Central memory CD8-positive, alpha-beta T cell (primary cell): ENCODE measurements around the gene SERINC3.
"Not testable (repeated sequence)": the region's sequence is repeated elsewhere in the genome, so short reads cannot be mapped to it uniquely, and the experiment has no call there.

Experiments
- ATAC-seq: fragments of 150-1000 bp; cut with Tn5 transposase; replicated peaks from 2 replicates; pipeline ENCODE4 v1.10.0; 2022; ENCODE audit warnings: mild to moderate bottlenecking, moderate FRiP score, moderate number of reproducible peaks; ENCODE audit not compliant: poor library complexity, severe bottlenecking; ENCODE audit errors: extremely low read depth
- DNase-seq, 2 donors: peaks; one replicate each; pipeline ENCODE4 v3.0.0; 2021; ENCODE audit warnings: low spot score in 2 of 2
- H3K27ac Mint-ChIP-seq: one replicate; pipeline ENCODE4 v1.8.0; 2022; ENCODE audit warnings: low read depth, mild to moderate bottlenecking, moderate library complexity, mixed read lengths
- H3K27me3 Mint-ChIP-seq: one replicate; pipeline ENCODE4 v1.8.0; 2022; ENCODE audit warnings: mixed read lengths
- H3K36me3 Mint-ChIP-seq: one replicate; pipeline ENCODE4 v1.8.0; 2022; ENCODE audit warnings: mild to moderate bottlenecking, moderate library complexity, mixed read lengths; ENCODE audit not compliant: insufficient read depth
- H3K4me1 Mint-ChIP-seq: one replicate; pipeline ENCODE4 v1.8.0; 2022; ENCODE audit warnings: mixed read lengths
- H3K4me3 Mint-ChIP-seq: one replicate; pipeline ENCODE4 v1.8.0; 2022; ENCODE audit warnings: mild to moderate bottlenecking, moderate library complexity, mixed read lengths
- H3K9me3 Mint-ChIP-seq: one replicate; pipeline ENCODE4 v1.8.0; 2022; ENCODE audit warnings: mixed read lengths

The SERINC3 gene

GRCh38 chr20:44485078-44485829, 36.6 kb downstream of the SERINC3 start:
- no peak overlapping the region for H3K4me3 Mint-ChIP-seq
- ATAC-seq (no peak), DNase-seq (no peak)
- peaks cover 14% of the 10 kb centered on the region for H3K4me1 Mint-ChIP-seq
- H3K9me3 Mint-ChIP-seq: no peaks in the 10 kb centered on the region
- peaks cover 47% of the 10 kb centered on the region for H3K36me3 Mint-ChIP-seq
- no peaks in the 10 kb centered on the region for H3K27me3 Mint-ChIP-seq
- no peak overlapping the region for H3K27ac Mint-ChIP-seq

GRCh38 chr20:44483112-44483511, 38.8 kb downstream of the SERINC3 start:
- Mint-ChIP-seq H3K36me3 (peaks cover 37% of the 10 kb centered on the region), H3K27me3 (no peaks in the 10 kb centered on the region), H3K9me3 (no peaks in the 10 kb centered on the region), H3K4me3 (no peak overlapping the region), H3K27ac (no peak overlapping the region), H3K4me1 (peaks cover 10% of the 10 kb centered on the region)
- DNase-seq: no peak
- no peak for ATAC-seq

GRCh38 chr20:44481719-44482416, 40.0 kb downstream of the SERINC3 start:
- DNase-seq (no peak), ATAC-seq (no peak)
- Mint-ChIP-seq H3K9me3 (no peaks in the 10 kb centered on the region), H3K4me3 (no peak overlapping the region), H3K27ac (no peak overlapping the region), H3K27me3 (no peaks in the 10 kb centered on the region), H3K4me1 (peaks cover 14% of the 10 kb centered on the region), H3K36me3 (peaks cover 37% of the 10 kb centered on the region)

- DNase-seq: no peak
- Mint-ChIP-seq H3K4me3 (no peak overlapping the region), H3K27ac (no peak overlapping the region), H3K9me3 (no peaks in the 10 kb centered on the region), H3K4me1 (peaks cover 30% of the 10 kb centered on the region), H3K36me3 (peaks cover 38% of the 10 kb centered on the region), H3K27me3 (no peaks in the 10 kb centered on the region)
- ATAC-seq: no peak
Observed at GRCh38 chr20:44480097-44480496, 41.8 kb downstream of the SERINC3 start.

- no peaks in the 10 kb centered on the region for H3K27me3 Mint-ChIP-seq
- H3K4me1 Mint-ChIP-seq: peaks cover 35% of the 10 kb centered on the region
- H3K27ac Mint-ChIP-seq: no peak overlapping the region
- no peak overlapping the region for H3K4me3 Mint-ChIP-seq
- H3K36me3 Mint-ChIP-seq: peaks cover 38% of the 10 kb centered on the region
- no peak for DNase-seq
- no peak for ATAC-seq
- no peaks in the 10 kb centered on the region for H3K9me3 Mint-ChIP-seq
Observed at GRCh38 chr20:44479643-44480042, 42.2 kb downstream of the SERINC3 start.

GRCh38 chr20:44478206-44478605, 43.7 kb downstream of the SERINC3 start:
- peaks cover 27% of the 10 kb centered on the region for H3K36me3 Mint-ChIP-seq
- H3K27me3 Mint-ChIP-seq: no peaks in the 10 kb centered on the region
- H3K4me3 Mint-ChIP-seq: no peak overlapping the region
- no peaks in the 10 kb centered on the region for H3K9me3 Mint-ChIP-seq
- DNase-seq (no peak), ATAC-seq (no peak)
- H3K4me1 Mint-ChIP-seq: peaks cover 36% of the 10 kb centered on the region
- H3K27ac Mint-ChIP-seq: peak overlapping the region; percentile 37

GRCh38 chr20:44477151-44477550, 44.7 kb downstream of the SERINC3 start:
- peaks cover 36% of the 10 kb centered on the region for H3K4me1 Mint-ChIP-seq
- H3K27ac Mint-ChIP-seq: peak overlapping the region; percentile 95
- DNase-seq: no peak
- H3K4me3 Mint-ChIP-seq: peak overlapping the region; percentile 97
- ATAC-seq: no peak
- H3K27me3 Mint-ChIP-seq: no peaks in the 10 kb centered on the region
- H3K36me3 Mint-ChIP-seq: peaks cover 25% of the 10 kb centered on the region
- no peaks in the 10 kb centered on the region for H3K9me3 Mint-ChIP-seq

GRCh38 chr20:44475694-44476560, 45.9 kb downstream of the SERINC3 start, which contains the start of gene TTPAL:
TTPAL (plus strand) TSS chr20:44475874; CDS start chr20:44480000, 4,126 bp downstream.
- Mint-ChIP-seq H3K4me1 (peaks cover 34% of the 10 kb centered on the region), H3K36me3 (peaks cover 14% of the 10 kb centered on the region)
- DNase-seq: peak; percentile 77 to 78

GRCh38 chr20:44475372-44475693, 46.5 kb downstream of the SERINC3 start:
- H3K27me3 Mint-ChIP-seq: no peaks in the 10 kb centered on the region
- no peaks in the 10 kb centered on the region for H3K9me3 Mint-ChIP-seq
- no peak for DNase-seq
- H3K4me1 Mint-ChIP-seq: peaks cover 28% of the 10 kb centered on the region
- peak overlapping the region; percentile 95 for H3K27ac Mint-ChIP-seq
- H3K4me3 Mint-ChIP-seq: peak overlapping the region; percentile 97
- peaks cover 15% of the 10 kb centered on the region for H3K36me3 Mint-ChIP-seq
- no peak for ATAC-seq

More at GRCh38 chr20:44475694-44476560, 45.9 kb downstream of the SERINC3 start, which contains the start of gene TTPAL:
- Mint-ChIP-seq H3K27me3 (no peaks in the 10 kb centered on the region), H3K27ac (peak within 1 kb of the TSS; percentile 95), H3K9me3 (no peaks in the 10 kb centered on the region), H3K4me3 (peak within 1 kb of the TSS; percentile 97)
- peak; percentile 97 for ATAC-seq

- H3K9me3 Mint-ChIP-seq: not testable (repeated sequence)
Observed at GRCh38 chr20:44472283-44472682, 49.6 kb downstream of the SERINC3 start.

GRCh38 chr20:44471481-44471882, 50.4 kb downstream of the SERINC3 start:
- H3K36me3 Mint-ChIP-seq: peaks cover 11% of the 10 kb centered on the region
- no peaks in the 10 kb centered on the region for H3K9me3 Mint-ChIP-seq
- H3K4me3 Mint-ChIP-seq: no peak overlapping the region
- no peak for ATAC-seq
- H3K4me1 Mint-ChIP-seq: peaks cover 18% of the 10 kb centered on the region
- peaks cover 17% of the 10 kb centered on the region for H3K27me3 Mint-ChIP-seq
- H3K27ac Mint-ChIP-seq: no peak overlapping the region
- no peak for DNase-seq

More at GRCh38 chr20:44472283-44472682, 49.6 kb downstream of the SERINC3 start:
- ATAC-seq, H3K27me3 Mint-ChIP-seq, H3K27ac Mint-ChIP-seq, H3K4me3 Mint-ChIP-seq, DNase-seq: not testable (repeated sequence)
- Mint-ChIP-seq H3K4me1 (peaks cover 26% of the 10 kb centered on the region), H3K36me3 (peaks cover 11% of the 10 kb centered on the region)

GRCh38 chr20:44470327-44470726, 51.5 kb downstream of the SERINC3 start:
- Mint-ChIP-seq H3K36me3 (peaks cover 2% of the 10 kb centered on the region), H3K27ac (no peak overlapping the region), H3K4me3 (no peak overlapping the region), H3K4me1 (peaks cover 8% of the 10 kb centered on the region), H3K27me3 (peaks cover 22% of the 10 kb centered on the region), H3K9me3 (no peaks in the 10 kb centered on the region)
- DNase-seq (no peak), ATAC-seq (no peak)
